HepG2 (cell line): ENCODE data around the gene CLIC1. TPM values are rescaled to one million over a fixed set of nuclear protein-coding genes. Genes with fewer than 3 reads are reported as not detected.

ENCODE experiments used
- SMARCE1 ChIP-seq: fragments of 450-650 bp; IDR thresholded peaks from 2 replicates; pipeline ENCODE4 v1.6.1; 2017; ENCODE audit warnings: borderline replicate concordance
- SP1 ChIP-seq, 2 experiments: fragments of 450-650 bp in 1 of 2; sonication (generic) in 1 of 2; formaldehyde crosslinking in 1 of 2; IDR thresholded peaks; 2 replicates each; pipeline versions ENCODE4 v1.4.0 to v1.6.1; 2016 to 2020; ENCODE audit warnings: missing genetic modification reagents in 1 of 2
- ZBTB21 ChIP-seq: sonication (generic); formaldehyde crosslinking; IDR thresholded peaks from 2 replicates; pipeline ENCODE4 v1.4.0; 2020; ENCODE audit warnings: missing genetic modification reagents
- ZBTB42 ChIP-seq: sonication (generic); formaldehyde crosslinking; IDR thresholded peaks from 2 replicates; pipeline ENCODE4 v1.5.0; 2020; ENCODE audit warnings: mild to moderate bottlenecking, missing genetic modification reagents
- ZNF317 ChIP-seq: sonication (generic); formaldehyde crosslinking; IDR thresholded peaks from 2 replicates; pipeline ENCODE4 v1.5.0; 2020; ENCODE audit warnings: mild to moderate bottlenecking, missing genetic modification reagents
- ZNF484 ChIP-seq: sonication (generic); formaldehyde crosslinking; IDR thresholded peaks from 2 replicates; pipeline ENCODE4 v1.5.1; 2020; ENCODE audit warnings: mild to moderate bottlenecking, low read depth, missing genetic modification reagents, borderline replicate concordance
- ZNF790 ChIP-seq: sonication (generic); formaldehyde crosslinking; IDR thresholded peaks from 2 replicates; pipeline ENCODE4 v1.8.0; 2022; ENCODE audit warnings: missing genetic modification reagents, mild to moderate bottlenecking, borderline replicate concordance
- polyA plus RNA-seq, 8 experiments: library from polyadenylated mRNA; depleted of rRNA in 3 of 8; stranded (reverse) in 7 of 8; unstranded in 1 of 8; fragments of >200 nt; fragmentation: Illumina TruSeq in 4 of 8; extraction: Trizol in 4 of 8; gene quantifications; 2 replicates each; pipeline versions ENCODE4 v1.2.1 to v1.2.3, GENCODE V29; 2011 to 2016; ENCODE audit warnings: low read depth in 4 of 8, missing spikeins in 1 of 8, mixed read lengths in 1 of 8; ENCODE audit not compliant: insufficient read depth in 1 of 8
- total RNA-seq, 5 experiments: library from RNA; depleted of rRNA; stranded (reverse); fragments of >200 nt; fragmentation: Illumina TruSeq; extraction: Trizol; gene quantifications; 2 replicates each; pipeline ENCODE4 v1.2.3, GENCODE V29; 2016; ENCODE audit warnings: low read depth in 1 of 5
- TF ChIP-seq, protein P1 (sequence below): sonication (generic); formaldehyde crosslinking; IDR thresholded peaks from 2 replicates; pipeline ENCODE4 v1.4.0; 2020; ENCODE audit warnings: mild to moderate bottlenecking, missing genetic modification reagents, borderline replicate concordance
- TF ChIP-seq, protein P2 (sequence below): sonication (generic); formaldehyde crosslinking; IDR thresholded peaks from 2 replicates; pipeline ENCODE4 v1.4.0; 2020; ENCODE audit warnings: mild to moderate bottlenecking, missing genetic modification reagents
- TF ChIP-seq, protein P3 (sequence below): sonication (generic); formaldehyde crosslinking; conservative IDR thresholded peaks from 2 replicates; pipeline ENCODE4 v1.4.0; 2020; ENCODE audit warnings: missing genetic modification reagents
- TF ChIP-seq, protein P4 (sequence below): fragments of 450-650 bp; IDR thresholded peaks from 2 replicates; pipeline ENCODE4 v1.6.1; 2017
- TF ChIP-seq, protein P5 (sequence below): sonication (generic); formaldehyde crosslinking; IDR thresholded peaks from 2 replicates; pipeline ENCODE4 v1.5.1; 2020; ENCODE audit warnings: mild to moderate bottlenecking, missing genetic modification reagents, moderate library complexity
- TF ChIP-seq, protein P6 (sequence below): sonication (generic); formaldehyde crosslinking; IDR thresholded peaks from 2 replicates; pipeline ENCODE4 v1.9.0; 2021; ENCODE audit warnings: missing genetic modification reagents, mild to moderate bottlenecking, borderline replicate concordance

The CLIC1 gene
- total and polyA plus RNA-seq, 2 of the 13 experiments (the other 11 are each of a cell fraction or from before 2014, with no cell fraction given): 602 to 891 TPM

DNA sequence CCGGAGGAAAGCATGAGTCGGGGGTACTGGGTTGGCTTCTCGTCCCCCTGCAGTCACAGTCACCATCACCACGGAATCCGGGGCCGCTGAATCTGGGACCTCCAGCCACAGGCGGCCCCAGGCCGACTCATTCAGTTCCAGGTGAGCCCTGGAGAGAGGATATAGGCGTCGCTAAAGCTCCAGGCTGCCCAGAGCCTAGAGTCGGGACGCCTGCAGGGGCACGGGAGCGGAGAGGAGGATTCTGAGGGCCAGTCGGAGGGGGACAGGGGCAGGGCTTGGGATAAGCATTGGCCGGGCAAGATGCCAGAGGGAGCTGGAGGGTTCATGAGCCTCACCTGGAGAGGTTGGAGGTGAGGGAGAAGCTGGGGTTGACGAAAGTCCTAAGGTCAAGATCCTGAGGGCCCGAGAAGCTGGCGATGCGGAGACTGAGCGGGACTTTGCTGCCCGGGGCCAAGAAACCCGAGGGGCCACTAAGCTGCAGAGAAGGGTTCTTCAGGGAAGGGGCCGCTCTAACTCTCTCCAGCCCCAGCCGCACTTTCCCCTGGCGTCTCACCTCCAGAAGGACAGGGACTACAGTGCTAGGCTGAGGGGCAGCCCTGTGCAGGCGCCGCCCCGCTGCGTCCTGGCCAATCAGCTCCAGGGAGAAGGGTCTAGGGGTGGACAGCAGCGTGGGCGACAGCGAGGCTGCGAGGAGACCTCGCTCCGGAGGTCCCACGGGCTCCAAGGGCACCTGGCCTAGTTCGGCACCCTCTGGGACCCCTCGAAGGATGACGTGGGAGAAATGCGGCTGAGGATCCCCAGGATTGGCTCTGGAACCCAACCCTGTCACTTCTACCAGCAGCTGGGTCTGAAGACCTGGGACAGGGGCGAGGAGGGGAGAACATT lies 29.8 kb upstream of the CLIC1 start (continued):
- TF ChIP-seq, protein P1, sequence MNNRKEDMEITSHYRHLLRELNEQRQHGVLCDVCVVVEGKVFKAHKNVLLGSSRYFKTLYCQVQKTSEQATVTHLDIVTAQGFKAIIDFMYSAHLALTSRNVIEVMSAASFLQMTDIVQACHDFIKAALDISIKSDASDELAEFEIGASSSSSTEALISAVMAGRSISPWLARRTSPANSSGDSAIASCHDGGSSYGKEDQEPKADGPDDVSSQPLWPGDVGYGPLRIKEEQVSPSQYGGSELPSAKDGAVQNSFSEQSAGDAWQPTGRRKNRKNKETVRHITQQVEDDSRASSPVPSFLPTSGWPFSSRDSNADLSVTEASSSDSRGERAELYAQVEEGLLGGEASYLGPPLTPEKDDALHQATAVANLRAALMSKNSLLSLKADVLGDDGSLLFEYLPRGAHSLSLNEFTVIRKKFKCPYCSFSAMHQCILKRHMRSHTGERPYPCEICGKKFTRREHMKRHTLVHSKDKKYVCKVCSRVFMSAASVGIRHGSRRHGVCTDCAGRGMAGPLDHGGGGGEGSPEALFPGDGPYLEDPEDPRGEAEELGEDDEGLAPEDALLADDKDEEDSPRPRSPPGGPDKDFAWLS (CRISPR knock-in tag): no peak
- TF ChIP-seq, protein P2, sequence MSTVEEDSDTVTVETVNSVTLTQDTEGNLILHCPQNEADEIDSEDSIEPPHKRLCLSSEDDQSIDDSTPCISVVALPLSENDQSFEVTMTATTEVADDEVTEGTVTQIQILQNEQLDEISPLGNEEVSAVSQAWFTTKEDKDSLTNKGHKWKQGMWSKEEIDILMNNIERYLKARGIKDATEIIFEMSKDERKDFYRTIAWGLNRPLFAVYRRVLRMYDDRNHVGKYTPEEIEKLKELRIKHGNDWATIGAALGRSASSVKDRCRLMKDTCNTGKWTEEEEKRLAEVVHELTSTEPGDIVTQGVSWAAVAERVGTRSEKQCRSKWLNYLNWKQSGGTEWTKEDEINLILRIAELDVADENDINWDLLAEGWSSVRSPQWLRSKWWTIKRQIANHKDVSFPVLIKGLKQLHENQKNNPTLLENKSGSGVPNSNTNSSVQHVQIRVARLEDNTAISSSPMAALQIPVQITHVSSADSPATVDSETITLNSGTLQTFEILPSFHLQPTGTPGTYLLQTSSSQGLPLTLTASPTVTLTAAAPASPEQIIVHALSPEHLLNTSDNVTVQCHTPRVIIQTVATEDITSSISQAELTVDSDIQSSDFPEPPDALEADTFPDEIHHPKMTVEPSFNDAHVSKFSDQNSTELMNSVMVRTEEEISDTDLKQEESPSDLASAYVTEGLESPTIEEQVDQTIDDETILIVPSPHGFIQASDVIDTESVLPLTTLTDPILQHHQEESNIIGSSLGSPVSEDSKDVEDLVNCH (CRISPR knock-in tag): no peak
- TF ChIP-seq, protein P3, sequence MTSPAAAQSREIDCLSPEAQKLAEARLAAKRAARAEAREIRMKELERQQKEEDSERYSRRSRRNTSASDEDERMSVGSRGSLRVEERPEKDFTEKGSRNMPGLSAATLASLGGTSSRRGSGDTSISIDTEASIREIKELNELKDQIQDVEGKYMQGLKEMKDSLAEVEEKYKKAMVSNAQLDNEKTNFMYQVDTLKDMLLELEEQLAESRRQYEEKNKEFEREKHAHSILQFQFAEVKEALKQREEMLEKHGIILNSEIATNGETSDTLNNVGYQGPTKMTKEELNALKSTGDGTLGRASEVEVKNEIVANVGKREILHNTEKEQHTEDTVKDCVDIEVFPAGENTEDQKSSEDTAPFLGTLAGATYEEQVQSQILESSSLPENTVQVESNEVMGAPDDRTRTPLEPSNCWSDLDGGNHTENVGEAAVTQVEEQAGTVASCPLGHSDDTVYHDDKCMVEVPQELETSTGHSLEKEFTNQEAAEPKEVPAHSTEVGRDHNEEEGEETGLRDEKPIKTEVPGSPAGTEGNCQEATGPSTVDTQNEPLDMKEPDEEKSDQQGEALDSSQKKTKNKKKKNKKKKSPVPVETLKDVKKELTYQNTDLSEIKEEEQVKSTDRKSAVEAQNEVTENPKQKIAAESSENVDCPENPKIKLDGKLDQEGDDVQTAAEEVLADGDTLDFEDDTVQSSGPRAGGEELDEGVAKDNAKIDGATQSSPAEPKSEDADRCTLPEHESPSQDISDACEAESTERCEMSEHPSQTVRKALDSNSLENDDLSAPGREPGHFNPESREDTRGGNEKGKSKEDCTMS (CRISPR knock-in tag): no peak
- TF ChIP-seq ZNF317 (CRISPR knock-in tag) (peak; percentile 61; the same call in 1 of the 2 replicates), ZNF484 (CRISPR knock-in tag) (no peak), ZBTB42 (CRISPR knock-in tag) (no peak), SP1 (IDR thresholded peaks at IDR 0.05) (no peak), SP1 (CRISPR knock-in tag; IDR thresholded peaks at IDR 0.05) (peak; percentile 49; the same call in 1 of the 2 replicates), ZNF790 (CRISPR knock-in tag) (no peak; the same call in 1 of the 2 replicates), SMARCE1 (no peak), ZBTB21 (CRISPR knock-in tag) (no peak)
- TF ChIP-seq, protein P4, sequence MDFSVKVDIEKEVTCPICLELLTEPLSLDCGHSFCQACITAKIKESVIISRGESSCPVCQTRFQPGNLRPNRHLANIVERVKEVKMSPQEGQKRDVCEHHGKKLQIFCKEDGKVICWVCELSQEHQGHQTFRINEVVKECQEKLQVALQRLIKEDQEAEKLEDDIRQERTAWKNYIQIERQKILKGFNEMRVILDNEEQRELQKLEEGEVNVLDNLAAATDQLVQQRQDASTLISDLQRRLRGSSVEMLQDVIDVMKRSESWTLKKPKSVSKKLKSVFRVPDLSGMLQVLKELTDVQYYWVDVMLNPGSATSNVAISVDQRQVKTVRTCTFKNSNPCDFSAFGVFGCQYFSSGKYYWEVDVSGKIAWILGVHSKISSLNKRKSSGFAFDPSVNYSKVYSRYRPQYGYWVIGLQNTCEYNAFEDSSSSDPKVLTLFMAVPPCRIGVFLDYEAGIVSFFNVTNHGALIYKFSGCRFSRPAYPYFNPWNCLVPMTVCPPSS: no peak
- TF ChIP-seq, protein P5, sequence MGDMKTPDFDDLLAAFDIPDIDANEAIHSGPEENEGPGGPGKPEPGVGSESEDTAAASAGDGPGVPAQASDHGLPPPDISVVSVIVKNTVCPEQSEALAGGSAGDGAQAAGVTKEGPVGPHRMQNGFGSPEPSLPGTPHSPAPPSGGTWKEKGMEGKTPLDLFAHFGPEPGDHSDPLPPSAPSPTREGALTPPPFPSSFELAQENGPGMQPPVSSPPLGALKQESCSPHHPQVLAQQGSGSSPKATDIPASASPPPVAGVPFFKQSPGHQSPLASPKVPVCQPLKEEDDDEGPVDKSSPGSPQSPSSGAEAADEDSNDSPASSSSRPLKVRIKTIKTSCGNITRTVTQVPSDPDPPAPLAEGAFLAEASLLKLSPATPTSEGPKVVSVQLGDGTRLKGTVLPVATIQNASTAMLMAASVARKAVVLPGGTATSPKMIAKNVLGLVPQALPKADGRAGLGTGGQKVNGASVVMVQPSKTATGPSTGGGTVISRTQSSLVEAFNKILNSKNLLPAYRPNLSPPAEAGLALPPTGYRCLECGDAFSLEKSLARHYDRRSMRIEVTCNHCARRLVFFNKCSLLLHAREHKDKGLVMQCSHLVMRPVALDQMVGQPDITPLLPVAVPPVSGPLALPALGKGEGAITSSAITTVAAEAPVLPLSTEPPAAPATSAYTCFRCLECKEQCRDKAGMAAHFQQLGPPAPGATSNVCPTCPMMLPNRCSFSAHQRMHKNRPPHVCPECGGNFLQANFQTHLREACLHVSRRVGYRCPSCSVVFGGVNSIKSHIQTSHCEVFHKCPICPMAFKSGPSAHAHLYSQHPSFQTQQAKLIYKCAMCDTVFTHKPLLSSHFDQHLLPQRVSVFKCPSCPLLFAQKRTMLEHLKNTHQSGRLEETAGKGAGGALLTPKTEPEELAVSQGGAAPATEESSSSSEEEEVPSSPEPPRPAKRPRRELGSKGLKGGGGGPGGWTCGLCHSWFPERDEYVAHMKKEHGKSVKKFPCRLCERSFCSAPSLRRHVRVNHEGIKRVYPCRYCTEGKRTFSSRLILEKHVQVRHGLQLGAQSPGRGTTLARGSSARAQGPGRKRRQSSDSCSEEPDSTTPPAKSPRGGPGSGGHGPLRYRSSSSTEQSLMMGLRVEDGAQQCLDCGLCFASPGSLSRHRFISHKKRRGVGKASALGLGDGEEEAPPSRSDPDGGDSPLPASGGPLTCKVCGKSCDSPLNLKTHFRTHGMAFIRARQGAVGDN (CRISPR knock-in tag): peak; percentile 97
- TF ChIP-seq, protein P6, sequence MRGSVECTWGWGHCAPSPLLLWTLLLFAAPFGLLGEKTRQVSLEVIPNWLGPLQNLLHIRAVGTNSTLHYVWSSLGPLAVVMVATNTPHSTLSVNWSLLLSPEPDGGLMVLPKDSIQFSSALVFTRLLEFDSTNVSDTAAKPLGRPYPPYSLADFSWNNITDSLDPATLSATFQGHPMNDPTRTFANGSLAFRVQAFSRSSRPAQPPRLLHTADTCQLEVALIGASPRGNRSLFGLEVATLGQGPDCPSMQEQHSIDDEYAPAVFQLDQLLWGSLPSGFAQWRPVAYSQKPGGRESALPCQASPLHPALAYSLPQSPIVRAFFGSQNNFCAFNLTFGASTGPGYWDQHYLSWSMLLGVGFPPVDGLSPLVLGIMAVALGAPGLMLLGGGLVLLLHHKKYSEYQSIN (CRISPR knock-in tag): no peak
